NCI-H1105 treated with DMSO at 0.1 percent for 48 hours (cell line): ENCODE data around the gene HOGA1.
"Not testable (repeated sequence)": the region's sequence is repeated elsewhere in the genome, so short reads cannot be mapped to it uniquely, and the experiment has no call there.

Experiments
- DNase-seq: peaks from one replicate; lab custom pipeline; 2025; lab: John Stamatoyannopoulos, UW

Gene HOGA1

GRCh38 chr10:97649405-97649750 lies 65.2 kb downstream of the HOGA1 start:
- DNase-seq, result not testable (repeated sequence)

- DNase-seq, result no peak
Observed at GRCh38 chr10:97650726-97651125, 66.5 kb downstream of the HOGA1 start.

GRCh38 chr10:97651773-97652172 lies 67.6 kb downstream of the HOGA1 start:
- DNase-seq, result no peak

- no peak for DNase-seq
Observed at GRCh38 chr10:97656777-97657176, 72.6 kb downstream of the HOGA1 start.

- no peak for DNase-seq
Observed at GRCh38 chr10:97659589-97659988, 75.4 kb downstream of the HOGA1 start.
